Esophagus muscularis mucosa (tissue), 4 donors: ENCODE measurements around the gene ST7. TPM values are rescaled to one million over a fixed set of nuclear protein-coding genes. Genes with fewer than 3 reads are reported as not detected.

Source experiments
- DNase-seq: peaks from one replicate; pipeline ENCODE4 v3.0.0-alpha.2; 2017; ENCODE audit errors: extremely low spot score
- H3K27ac ChIP-seq, 4 donors: fragments of 200-600 bp; sonication (generic); replicated peaks in 1 of 4; 1 replicate in 3 of 4; 2 replicates in 1 of 4; pipeline ENCODE4 v1.5.1; 2016 to 2019; ENCODE audit warnings: mild to moderate bottlenecking in 1 of 4
- H3K27me3 ChIP-seq, 4 donors: fragments of 200-600 bp; sonication (generic); one replicate each; pipeline versions ENCODE4 v1.5.1 to v1.6.0; 2016 to 2019
- H3K36me3 ChIP-seq, 4 donors: fragments of 200-600 bp; sonication (generic); one replicate each; pipeline ENCODE4 v1.5.1; 2016 to 2019
- H3K4me1 ChIP-seq, 4 donors: fragments of 200-600 bp; sonication (generic); one replicate each; pipeline ENCODE4 v1.5.1; 2016 to 2019
- H3K4me3 ChIP-seq, 4 donors: fragments of 200-600 bp; sonication (generic); 1 replicate in 2 of 4; 2 replicates in 2 of 4; pipeline ENCODE4 v1.5.1; 2016 to 2019; ENCODE audit warnings: mild to moderate bottlenecking in 4 of 4, moderate library complexity in 1 of 4
- H3K9me3 ChIP-seq, 4 donors: fragments of 200-600 bp; sonication (generic); 1 replicate in 3 of 4; 2 replicates in 1 of 4; pipeline ENCODE4 v1.5.1; 2016 to 2019
- EP300 ChIP-seq: sonication (generic); formaldehyde crosslinking; IDR thresholded peaks from one replicate; pipeline ENCODE4 v1.6.1; 2017; ENCODE audit warnings: antibody characterized with exemption
- POLR2A ChIP-seq: fragments of 450-650 bp; IDR thresholded peaks from one replicate; pipeline ENCODE4 v1.6.1; 2017; ENCODE audit warnings: antibody characterized with exemption, moderate library complexity, mild to moderate bottlenecking, low read depth
- POLR2AphosphoS5 ChIP-seq, 2 donors: sonication (generic); formaldehyde crosslinking; IDR thresholded peaks; one replicate each; pipeline ENCODE4 v1.6.1; 2017; ENCODE audit warnings: antibody characterized with exemption in 2 of 2
- WGBS: methylation state at CpG from one replicate; pipeline ENCODE4 v1.1.5; 2018; 5-methylcytosine and 5-hydroxymethylcytosine counted together
- intact Hi-C: fragments of 100-400 bp; cut with DNase I; formaldehyde crosslinking; loops from one replicate; pipeline ENCODE4 v1.15.1; 2023
- total RNA-seq, 4 donors: library from RNA; depleted of rRNA; stranded (reverse); fragments of >200 nt; gene quantifications; one replicate each; pipeline versions ENCODE4 v1.1.0 to v1.2.1, GENCODE V29; 2016
- TF ChIP-seq, protein P1 (sequence below), 3 experiments: fragments of 200-600 bp in 2 of 3; fragments of 450-650 bp in 1 of 3; sonication (generic) in 2 of 3; IDR thresholded peaks; one replicate each; pipeline ENCODE4 v1.5.1; 2017 to 2019; ENCODE audit warnings: antibody characterized with exemption in 3 of 3, mild to moderate bottlenecking in 2 of 3, moderate library complexity in 1 of 3

The ST7 gene
- total RNA-seq, 4 donors from 2014 or later: 16.9 to 22.0 (median 18.2) TPM

DNA sequence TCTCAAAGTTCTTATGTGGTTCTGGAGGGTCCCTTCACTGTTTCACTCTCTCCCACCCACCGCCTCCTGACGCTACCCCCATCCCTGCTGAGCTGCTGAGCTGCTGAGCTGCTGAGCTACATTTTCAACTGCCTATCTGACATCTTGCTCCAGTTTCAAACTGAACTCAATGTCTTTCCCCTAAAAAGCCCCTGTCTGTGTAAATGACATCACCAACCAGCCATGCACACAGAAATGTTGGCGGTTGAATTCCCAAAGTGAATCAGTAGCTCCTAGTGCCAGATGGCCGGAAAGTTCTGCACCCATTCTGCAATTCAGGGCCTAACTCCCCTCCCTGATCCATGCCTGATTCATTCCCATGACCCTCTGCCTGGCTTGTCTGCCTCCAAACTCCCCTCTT is 298.4 kb downstream of the ST7 start:
- DNase-seq: peak; percentile 87
- TF ChIP-seq POLR2AphosphoS5 (IDR thresholded peaks at IDR 0.05) (no peak), EP300 (no peak), POLR2A (no peak)
- TF ChIP-seq, protein P1, sequence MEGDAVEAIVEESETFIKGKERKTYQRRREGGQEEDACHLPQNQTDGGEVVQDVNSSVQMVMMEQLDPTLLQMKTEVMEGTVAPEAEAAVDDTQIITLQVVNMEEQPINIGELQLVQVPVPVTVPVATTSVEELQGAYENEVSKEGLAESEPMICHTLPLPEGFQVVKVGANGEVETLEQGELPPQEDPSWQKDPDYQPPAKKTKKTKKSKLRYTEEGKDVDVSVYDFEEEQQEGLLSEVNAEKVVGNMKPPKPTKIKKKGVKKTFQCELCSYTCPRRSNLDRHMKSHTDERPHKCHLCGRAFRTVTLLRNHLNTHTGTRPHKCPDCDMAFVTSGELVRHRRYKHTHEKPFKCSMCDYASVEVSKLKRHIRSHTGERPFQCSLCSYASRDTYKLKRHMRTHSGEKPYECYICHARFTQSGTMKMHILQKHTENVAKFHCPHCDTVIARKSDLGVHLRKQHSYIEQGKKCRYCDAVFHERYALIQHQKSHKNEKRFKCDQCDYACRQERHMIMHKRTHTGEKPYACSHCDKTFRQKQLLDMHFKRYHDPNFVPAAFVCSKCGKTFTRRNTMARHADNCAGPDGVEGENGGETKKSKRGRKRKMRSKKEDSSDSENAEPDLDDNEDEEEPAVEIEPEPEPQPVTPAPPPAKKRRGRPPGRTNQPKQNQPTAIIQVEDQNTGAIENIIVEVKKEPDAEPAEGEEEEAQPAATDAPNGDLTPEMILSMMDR (IDR thresholded peaks at IDR 0.05): no peak
- Histone ChIP-seq H3K4me3 (no peak overlapping the region), H3K4me1 (no peaks in the 10 kb centered on the region), H3K27me3 (no peaks in the 10 kb centered on the region), H3K27ac (no peak overlapping the region), H3K36me3 (no peaks in the 10 kb centered on the region), H3K9me3 (no peaks in the 10 kb centered on the region)
- intact Hi-C loops: no loop called here
- 89% methylated on average over 4 of the region's 4 CpGs for WGBS

DNA sequence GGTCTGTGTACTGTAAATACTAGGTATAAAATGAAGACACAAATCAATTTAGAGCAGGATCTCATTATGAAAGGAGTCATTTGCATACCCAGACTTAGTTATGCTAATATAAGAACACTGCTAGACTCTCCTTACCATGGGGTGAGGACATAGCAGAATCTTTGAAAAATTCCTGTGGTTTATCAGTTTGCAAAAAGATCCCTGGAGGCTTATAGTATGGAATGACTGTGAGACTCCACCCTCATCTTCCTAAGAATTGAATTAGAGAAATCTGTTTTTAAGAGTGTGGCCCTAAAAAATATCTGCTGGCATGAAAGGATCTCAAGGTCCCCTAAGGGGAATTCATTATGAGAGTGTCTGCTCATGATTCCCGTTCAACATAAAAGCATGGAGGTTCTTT is 306.3 kb downstream of the ST7 start:
- intact Hi-C loops: no loop called here
- no peaks in the 10 kb centered on the region for H3K36me3 ChIP-seq
- no peaks in the 10 kb centered on the region for H3K4me1 ChIP-seq
- WGBS: 0% methylated on average over 1 of the region's 1 CpG
- no peaks in the 10 kb centered on the region for H3K27me3 ChIP-seq
- no peaks in the 10 kb centered on the region for H3K9me3 ChIP-seq
- H3K4me3 ChIP-seq: no peak overlapping the region
- TF ChIP-seq, protein P1 (IDR thresholded peaks at IDR 0.05): no peak
- TF ChIP-seq EP300 (no peak), POLR2AphosphoS5 (IDR thresholded peaks at IDR 0.05) (no peak), POLR2A (no peak)
- H3K27ac ChIP-seq: no peak overlapping the region
- DNase-seq: no peak

GRCh38 chr7:117262546-117262945 is 309.2 kb downstream of the ST7 start:
- Histone ChIP-seq H3K9me3 (peaks cover 0 to 8% (median 0%) of the 10 kb centered on the region in 4 donors), H3K4me1 (no peaks in the 10 kb centered on the region), H3K27me3 (no peaks in the 10 kb centered on the region), H3K27ac (no peak overlapping the region), H3K4me3 (no peak overlapping the region), H3K36me3 (no peaks in the 10 kb centered on the region)
- TF ChIP-seq POLR2A (no peak), EP300 (no peak), POLR2AphosphoS5 (IDR thresholded peaks at IDR 0.05) (no peak)
- TF ChIP-seq, protein P1 (IDR thresholded peaks at IDR 0.05): no peak
- 89% methylated on average over 2 of the region's 2 CpGs for WGBS
- DNase-seq: no peak
- intact Hi-C loops: no loop called here

- H3K27me3 ChIP-seq: no peaks in the 10 kb centered on the region
- DNase-seq: peak; percentile 19
- H3K27ac ChIP-seq: no peak overlapping the region
- H3K9me3 ChIP-seq: peaks cover 0 to 8% (median 0%) of the 10 kb centered on the region in 4 donors
- WGBS: 5% methylated on average over 1 of the region's 1 CpG
- H3K4me3 ChIP-seq: no peak overlapping the region
- no peak for TF ChIP-seq POLR2AphosphoS5 (IDR thresholded peaks at IDR 0.05)
- TF ChIP-seq EP300: no peak
- TF ChIP-seq, protein P1 (IDR thresholded peaks at IDR 0.05): no peak
- TF ChIP-seq POLR2A: no peak
- H3K4me1 ChIP-seq: no peaks in the 10 kb centered on the region
- H3K36me3 ChIP-seq: no peaks in the 10 kb centered on the region
- intact Hi-C loops: no loop called here
Observed at GRCh38 chr7:117264716-117265115, 311.4 kb downstream of the ST7 start.

- intact Hi-C loops: no loop called here
- H3K4me3 ChIP-seq: no peak overlapping the region
- TF ChIP-seq EP300 (no peak), POLR2AphosphoS5 (IDR thresholded peaks at IDR 0.05) (no peak), POLR2A (no peak)
- TF ChIP-seq, protein P1 (IDR thresholded peaks at IDR 0.05): no peak
- H3K27me3 ChIP-seq: peaks cover 0 to 2% (median 0%) of the 10 kb centered on the region in 4 donors
- no peak for DNase-seq
- no peak overlapping the region for H3K27ac ChIP-seq
- H3K4me1 ChIP-seq: no peaks in the 10 kb centered on the region
- WGBS: 61% methylated on average over 5 of the region's 5 CpGs
- H3K36me3 ChIP-seq: no peaks in the 10 kb centered on the region
- H3K9me3 ChIP-seq: peaks cover 0 to 8% (median 0%) of the 10 kb centered on the region in 4 donors
Observed at GRCh38 chr7:117269417-117269816, 316.1 kb downstream of the ST7 start.
